GM19239 (cell line): ENCODE measurements around the gene TSHZ2.

Source experiments
- DNase-seq: peaks from one replicate; pipeline ENCODE4 v3.0.0; 2011; ENCODE audit warnings: low spot score; ENCODE audit not compliant: insufficient read length
- FAIRE-seq: peaks from 2 replicates; lab custom pipeline; 2011; peaks lifted over from hg19 to GRCh38; lab: Jason Lieb, UNC

Gene TSHZ2

GRCh38 chr20:53294804-53295203 lies 322.6 kb downstream of the TSHZ2 start:
- DNase-seq (no peak), FAIRE-seq (no peak)

GRCh38 chr20:53296025-53296424 lies 323.9 kb downstream of the TSHZ2 start:
- DNase-seq, result no peak
- no peak for FAIRE-seq

GRCh38 chr20:53296451-53297153 lies 324.4 kb downstream of the TSHZ2 start:
- FAIRE-seq (no peak), DNase-seq (no peak)

- FAIRE-seq, result no peak
- DNase-seq, result no peak
These were observed 325.0 kb downstream of the TSHZ2 start for GRCh38 chr20:53297154-53297529.

GRCh38 chr20:53298260-53298659 lies 326.1 kb downstream of the TSHZ2 start:
- DNase-seq, result no peak
- FAIRE-seq, result no peak

GRCh38 chr20:53298911-53299310 lies 326.8 kb downstream of the TSHZ2 start:
- FAIRE-seq (no peak), DNase-seq (no peak)

- FAIRE-seq (no peak), DNase-seq (no peak)
These were observed 327.7 kb downstream of the TSHZ2 start for GRCh38 chr20:53299831-53300230.

GRCh38 chr20:53301869-53302268 lies 329.7 kb downstream of the TSHZ2 start:
- DNase-seq (no peak), FAIRE-seq (no peak)

- FAIRE-seq, result no peak
- no peak for DNase-seq
These were observed 330.7 kb downstream of the TSHZ2 start for GRCh38 chr20:53302695-53303412.

GRCh38 chr20:53303413-53303760 lies 331.2 kb downstream of the TSHZ2 start:
- FAIRE-seq, result no peak
- no peak for DNase-seq

- FAIRE-seq (no peak), DNase-seq (no peak)
These were observed 332.0 kb downstream of the TSHZ2 start for GRCh38 chr20:53304146-53304545.

GRCh38 chr20:53306192-53306805 lies 334.1 kb downstream of the TSHZ2 start:
- DNase-seq (no peak), FAIRE-seq (no peak)

GRCh38 chr20:53307964-53308597 lies 335.9 kb downstream of the TSHZ2 start:
- FAIRE-seq (no peak), DNase-seq (no peak)

- DNase-seq (no peak), FAIRE-seq (no peak)
These were observed 337.4 kb downstream of the TSHZ2 start for GRCh38 chr20:53309515-53309914.

GRCh38 chr20:53312957-53313356 lies 340.8 kb downstream of the TSHZ2 start:
- FAIRE-seq (no peak), DNase-seq (no peak)

- DNase-seq (no peak), FAIRE-seq (no peak)
These were observed 344.2 kb downstream of the TSHZ2 start for GRCh38 chr20:53316206-53316937.

GRCh38 chr20:53319200-53319599 lies 347.0 kb downstream of the TSHZ2 start:
- FAIRE-seq, result no peak

GRCh38 chr20:53319716-53320115 lies 347.6 kb downstream of the TSHZ2 start:
- FAIRE-seq, result no peak
- no peak for DNase-seq

More at GRCh38 chr20:53319200-53319599, 347.0 kb downstream of the TSHZ2 start:
- DNase-seq, result no peak

GRCh38 chr20:53320701-53321100 lies 348.5 kb downstream of the TSHZ2 start:
- no peak for DNase-seq
- no peak for FAIRE-seq

GRCh38 chr20:53321596-53321995 lies 349.4 kb downstream of the TSHZ2 start:
- no peak for DNase-seq

More at GRCh38 chr20:53321596-53321995, 349.4 kb downstream of the TSHZ2 start:
- no peak for FAIRE-seq
